HEK293 (cell line): ENCODE results near the gene NPAT.

ENCODE experiments used
- CTCF ChIA-PET: fragments of 350-600 bp; formaldehyde crosslinking; extraction: SDS; loops from one replicate; lab custom pipeline; 2021; ENCODE audit warnings: antibody characterized with exemption; lab: Yijun Ruan, JAX
- POLR2A ChIA-PET: fragments of 300-600 bp; formaldehyde crosslinking; extraction: SDS; loops from one replicate; lab custom pipeline; 2020; ENCODE audit warnings: antibody characterized with exemption, inconsistent platforms; lab: Yijun Ruan, JAX
- H3K27ac ChIP-seq: fragments of 200-500 bp; sonication (Bioruptor generic); 2 replicates; pipeline ENCODE4 v1.5.1; 2014; ENCODE audit warnings: low read depth, low read length, control low read depth, inconsistent platforms; ENCODE audit errors: extremely low read depth
- H3K36me3 ChIP-seq, 2 experiments: fragments of 200-500 bp in 1 of 2; sonication (Bioruptor generic) in 1 of 2; 1 replicate in 1 of 2; 2 replicates in 1 of 2; pipeline ENCODE4 v1.5.1; 2014 to 2017; ENCODE audit warnings: inconsistent platforms in 2 of 2, low read length in 2 of 2; ENCODE audit not compliant: control insufficient read depth in 2 of 2, insufficient read depth in 1 of 2
- H3K4me1 ChIP-seq: fragments of 200-500 bp; sonication (Bioruptor generic); 2 replicates; pipeline ENCODE4 v1.5.1; 2014; ENCODE audit warnings: mild to moderate bottlenecking, low read length, inconsistent platforms; ENCODE audit not compliant: control insufficient read depth, insufficient read depth
- H3K4me3 ChIP-seq: 2 replicates; pipeline ENCODE4 v1.5.1; 2011; ENCODE audit warnings: low read depth, mild to moderate bottlenecking, control low read depth, low read length, moderate library complexity
- H3K9me3 ChIP-seq: fragments of 200-500 bp; sonication (Bioruptor generic); 2 replicates; pipeline ENCODE4 v1.5.1; 2014; ENCODE audit warnings: low read depth, low read length, inconsistent platforms; ENCODE audit not compliant: control insufficient read depth, insufficient read depth
- HIC1 ChIP-seq: fragments of 450-650 bp; formaldehyde crosslinking; IDR thresholded peaks from 2 replicates; pipeline ENCODE4 v1.5.1; 2016; ENCODE audit warnings: missing biosample characterization, missing genetic modification characterization
- HOXD13 ChIP-seq: sonication (generic); formaldehyde crosslinking; IDR thresholded peaks from 2 replicates; pipeline ENCODE4 v1.8.0; 2022; ENCODE audit warnings: missing genetic modification reagents, borderline replicate concordance
- KLF16 ChIP-seq: fragments of 450-650 bp; formaldehyde crosslinking; IDR thresholded peaks from 2 replicates; pipeline ENCODE4 v1.5.1; 2017; ENCODE audit warnings: missing biosample characterization, missing genetic modification characterization
- MEIS1 ChIP-seq: sonication (generic); formaldehyde crosslinking; IDR thresholded peaks from 2 replicates; pipeline ENCODE4 v1.8.1; 2022; ENCODE audit warnings: missing genetic modification reagents, mild to moderate bottlenecking, borderline replicate concordance
- PATZ1 ChIP-seq: fragments of 450-650 bp; formaldehyde crosslinking; IDR thresholded peaks from 2 replicates; pipeline ENCODE4 v1.5.1; 2016; ENCODE audit warnings: missing biosample characterization, missing genetic modification characterization
- TSHZ1 ChIP-seq: fragments of 450-650 bp; formaldehyde crosslinking; IDR thresholded peaks from 2 replicates; pipeline ENCODE4 v1.5.1; 2016; ENCODE audit warnings: missing biosample characterization, missing genetic modification characterization, borderline replicate concordance
- ZBTB26 ChIP-seq: fragments of 450-650 bp; formaldehyde crosslinking; optimal IDR thresholded peaks from 2 replicates; pipeline ENCODE3; 2016; ENCODE audit warnings: missing biosample characterization, mild to moderate bottlenecking, missing genetic modification characterization
- ZFP37 ChIP-seq: fragments of 450-650 bp; formaldehyde crosslinking; IDR thresholded peaks from 2 replicates; pipeline ENCODE4 v1.5.1; 2016; ENCODE audit warnings: missing biosample characterization, missing genetic modification characterization
- ZNF157 ChIP-seq: fragments of 450-650 bp; formaldehyde crosslinking; IDR thresholded peaks from 2 replicates; pipeline ENCODE4 v1.5.1; 2016; ENCODE audit warnings: missing biosample characterization, missing genetic modification characterization
- ZNF16 ChIP-seq: fragments of 450-650 bp; formaldehyde crosslinking; IDR thresholded peaks from 2 replicates; pipeline ENCODE4 v1.5.1; 2016; ENCODE audit warnings: low read depth, missing biosample characterization, missing genetic modification characterization
- ZNF175 ChIP-seq: fragments of 450-650 bp; formaldehyde crosslinking; IDR thresholded peaks from 2 replicates; pipeline ENCODE4 v1.5.1; 2016; ENCODE audit warnings: missing biosample characterization, missing genetic modification characterization
- ZNF18 ChIP-seq: fragments of 450-650 bp; formaldehyde crosslinking; IDR thresholded peaks from 2 replicates; pipeline ENCODE4 v1.5.1; 2016; ENCODE audit warnings: missing biosample characterization, missing genetic modification characterization
- ZNF19 ChIP-seq: fragments of 450-650 bp; formaldehyde crosslinking; IDR thresholded peaks from 2 replicates; pipeline ENCODE4; 2016; ENCODE audit warnings: missing biosample characterization, missing genetic modification characterization, low read depth
- ZNF23 ChIP-seq: fragments of 450-650 bp; formaldehyde crosslinking; IDR thresholded peaks from 2 replicates; pipeline ENCODE4 v1.5.1; 2016; ENCODE audit warnings: missing biosample characterization, missing genetic modification characterization, borderline replicate concordance
- ZNF398 ChIP-seq: fragments of 450-650 bp; formaldehyde crosslinking; IDR thresholded peaks from 2 replicates; pipeline ENCODE4 v1.5.1; 2017; ENCODE audit warnings: missing biosample characterization, missing genetic modification characterization
- ZNF449 ChIP-seq: fragments of 450-650 bp; formaldehyde crosslinking; IDR thresholded peaks from 2 replicates; pipeline ENCODE4 v1.5.1; 2017; ENCODE audit warnings: missing biosample characterization, mild to moderate bottlenecking, missing genetic modification characterization, moderate library complexity
- ZNF600 ChIP-seq: fragments of 450-650 bp; formaldehyde crosslinking; IDR thresholded peaks from 2 replicates; pipeline ENCODE4 v1.5.1; 2016; ENCODE audit warnings: missing biosample characterization, missing genetic modification characterization
- ZNF654 ChIP-seq: fragments of 450-650 bp; formaldehyde crosslinking; IDR thresholded peaks from 2 replicates; pipeline ENCODE4 v1.5.1; 2016; ENCODE audit warnings: low read depth, missing biosample characterization, missing genetic modification characterization
- ZNF677 ChIP-seq: fragments of 450-650 bp; IDR thresholded peaks from 2 replicates; pipeline ENCODE4 v1.5.0; 2018; ENCODE audit warnings: missing biosample characterization, mild to moderate bottlenecking, missing genetic modification characterization, moderate library complexity
- ZNF707 ChIP-seq: fragments of 450-650 bp; formaldehyde crosslinking; IDR thresholded peaks from 2 replicates; pipeline ENCODE4 v1.5.1; 2016; ENCODE audit warnings: missing biosample characterization, missing genetic modification characterization

Gene NPAT

GRCh38 chr11:108193725-108194124, 28.7 kb downstream of the NPAT start (continued):
- TF ChIP-seq ZNF398 (tag by site-specific recombination) (no peak), TSHZ1 (tag by site-specific recombination) (no peak), ZNF677 (tag by site-specific recombination) (no peak)

GRCh38 chr11:108177570-108177969, 44.9 kb downstream of the NPAT start:
- Histone ChIP-seq H3K4me3 (no peak overlapping the region), H3K4me1 (no peaks in the 10 kb centered on the region)
- TF ChIP-seq ZNF449 (tag by site-specific recombination) (no peak), HIC1 (no peak), ZNF600 (no peak), ZNF16 (tag by site-specific recombination) (no peak), ZNF157 (tag by site-specific recombination) (no peak), MEIS1 (CRISPR knock-in tag) (no peak), ZBTB26 (tag by site-specific recombination) (no peak), HOXD13 (CRISPR knock-in tag) (no peak), ZNF18 (tag by site-specific recombination) (no peak), ZNF654 (tag by site-specific recombination) (no peak), ZFP37 (no peak), ZNF23 (tag by site-specific recombination) (no peak), ZNF707 (tag by site-specific recombination) (no peak), ZNF19 (tag by site-specific recombination) (no peak), PATZ1 (no peak), KLF16 (tag by site-specific recombination) (no peak), ZNF175 (tag by site-specific recombination) (no peak)
- TF ChIP-seq, all 188 proteins: peak for 0
- POLR2A ChIA-PET, result no interaction called here
- peaks cover 11 to 86% of the 10 kb centered on the region in 2 experiments for H3K36me3 ChIP-seq
- CTCF ChIA-PET, result no interaction called here
- no peak overlapping the region for H3K27ac ChIP-seq
- H3K9me3 ChIP-seq, result no peaks in the 10 kb centered on the region
